B cell (primary cell): ENCODE results near the gene MSH6. TPM values are rescaled to one million over a fixed set of nuclear protein-coding genes. Genes with fewer than 3 reads are reported as not detected.
A peak's percentile ranks its signal among the peaks of the same experiment; 100 is the strongest.

Source experiments
- ATAC-seq: fragments of 200-7000 bp; cut with Tn5 transposase; one replicate; pipeline ENCODE4 v1.10.0; 2021; ENCODE audit warnings: low read depth, mild to moderate bottlenecking, moderate number of reproducible peaks, moderate library complexity
- CTCF ChIA-PET: fragments of 350-600 bp; sonication (Branson Sonifier 250); formaldehyde crosslinking; loops from one replicate; lab custom pipeline; 2021; ENCODE audit warnings: antibody characterized with exemption, inconsistent platforms; lab: Charles Lee
- POLR2A ChIA-PET: fragments of 350-600 bp; sonication (Branson Sonifier 250); formaldehyde crosslinking; loops from one replicate; lab custom pipeline; 2021; ENCODE audit warnings: antibody characterized with exemption; lab: Charles Lee
- DNase-seq: peaks from one replicate; pipeline ENCODE4 v3.0.0; 2013
- H2AFZ ChIP-seq: 2 replicates; pipeline ENCODE4 v1.6.1; 2012; ENCODE audit warnings: mild to moderate bottlenecking, low read depth, low read length; ENCODE audit not compliant: insufficient read depth, poor library complexity, severe bottlenecking
- H3K27ac ChIP-seq, 2 donors: 1 replicate in 1 of 2; 2 replicates in 1 of 2; pipeline ENCODE4 v1.5.1; 2012 to 2013; ENCODE audit warnings: low read length in 2 of 2, mild to moderate bottlenecking in 2 of 2, moderate library complexity in 1 of 2
- H3K27me3 ChIP-seq, 4 experiments: fragments of 200-600 bp in 1 of 4; sonication (generic) in 1 of 4; replicated peaks in 1 of 4; 1 replicate in 2 of 4; 2 replicates in 2 of 4; pipeline versions ENCODE4 v1.6.1 to v1.7.0; 2013 to 2016; ENCODE audit warnings: low read length in 3 of 4, mild to moderate bottlenecking in 2 of 4, mixed read lengths in 1 of 4, moderate library complexity in 1 of 4; ENCODE audit not compliant: insufficient read depth in 4 of 4, control insufficient read depth in 3 of 4; ENCODE audit errors: control extremely low read depth in 1 of 4
- H3K36me3 ChIP-seq, 2 experiments: replicated peaks in 1 of 2; 1 replicate in 1 of 2; 2 replicates in 1 of 2; pipeline versions ENCODE4 v1.6.1 to v1.7.1; 2013; ENCODE audit warnings: low read length in 1 of 2; ENCODE audit not compliant: insufficient read depth in 2 of 2, control insufficient read depth in 1 of 2; ENCODE audit errors: control extremely low read depth in 1 of 2, extremely low read depth in 1 of 2
- H3K4me1 ChIP-seq, 2 donors: fragments of 200-600 bp in 1 of 2; sonication (generic) in 1 of 2; 1 replicate in 1 of 2; 2 replicates in 1 of 2; pipeline versions ENCODE4 v1.5.1 to v1.6.1; 2013 to 2017; ENCODE audit warnings: low read length in 2 of 2; ENCODE audit not compliant: control insufficient read depth in 2 of 2, insufficient read depth in 2 of 2
- H3K4me2 ChIP-seq: replicated peaks from 2 replicates; pipeline ENCODE3; 2012; ENCODE audit warnings: mild to moderate bottlenecking, low read depth, low read length; ENCODE audit not compliant: poor library complexity, severe bottlenecking
- H3K4me3 ChIP-seq, 5 experiments: fragments of 200-600 bp in 1 of 5; sonication (generic) in 1 of 5; 1 replicate in 3 of 5; 2 replicates in 2 of 5; pipeline versions ENCODE4 v1.5.1 to v1.7.0; 2011 to 2016; ENCODE audit warnings: low read length in 4 of 5, mild to moderate bottlenecking in 4 of 5, low read depth in 2 of 5, control low read depth in 1 of 5, moderate library complexity in 1 of 5; ENCODE audit not compliant: insufficient read depth in 1 of 5; ENCODE audit errors: control extremely low read depth in 1 of 5, extremely low read depth in 1 of 5
- H3K79me2 ChIP-seq: fragments of 200-600 bp; sonication (generic); one replicate; pipeline ENCODE4 v1.6.0; 2016; ENCODE audit warnings: low read length; ENCODE audit not compliant: control insufficient read depth, insufficient read depth
- H3K9ac ChIP-seq: fragments of 200-600 bp; sonication (generic); 2 replicates; pipeline ENCODE4 v1.6.1; 2017; ENCODE audit warnings: mild to moderate bottlenecking, low read length, moderate library complexity
- H3K9me3 ChIP-seq, 3 donors: one replicate each; pipeline versions ENCODE4 v1.6.1 to v1.7.1; 2013; ENCODE audit warnings: low read length in 2 of 3; ENCODE audit not compliant: control insufficient read depth in 2 of 3, insufficient read depth in 1 of 3; ENCODE audit errors: control extremely low read depth in 1 of 3
- H4K20me1 ChIP-seq: 2 replicates; pipeline ENCODE4 v1.6.0; 2012; ENCODE audit warnings: mild to moderate bottlenecking, low read length; ENCODE audit not compliant: insufficient read depth, control insufficient read depth, poor library complexity, severe bottlenecking
- H3K27ac Mint-ChIP-seq: one replicate; pipeline ENCODE4 v1.8.0; 2021; ENCODE audit warnings: mixed read lengths
- H3K27me3 Mint-ChIP-seq: one replicate; pipeline ENCODE4 v1.8.0; 2021; ENCODE audit warnings: mixed read lengths
- H3K4me1 Mint-ChIP-seq: one replicate; pipeline ENCODE4 v1.8.0; 2021; ENCODE audit warnings: mixed read lengths
- H3K4me3 Mint-ChIP-seq: one replicate; pipeline ENCODE4 v1.8.0; 2021; ENCODE audit warnings: mixed read lengths
- H3K9me3 Mint-ChIP-seq: one replicate; pipeline ENCODE4 v1.8.0; 2022; ENCODE audit warnings: mixed read lengths; ENCODE audit not compliant: insufficient read depth
- CTCF ChIP-seq: fragments of 200-600 bp; IDR thresholded peaks from one replicate; pipeline ENCODE4 v1.8.0; 2022; ENCODE audit warnings: antibody characterized with exemption, mild to moderate bottlenecking
- EZH2 ChIP-seq: IDR thresholded peaks from 2 replicates; pipeline ENCODE4 v1.6.1; 2012; ENCODE audit warnings: borderline replicate concordance, low read depth, mild to moderate bottlenecking, moderate library complexity, low read length; ENCODE audit not compliant: insufficient read depth, poor library complexity, severe bottlenecking
- WGBS: methylation state at CpG from one replicate; pipeline ENCODE4 v1.1.5; 2013; ENCODE audit warnings: missing lambda C conversion rate; ENCODE audit not compliant: insufficient coverage; 5-methylcytosine and 5-hydroxymethylcytosine counted together
- intact Hi-C: fragments of 100-400 bp; cut with micrococcal nuclease; formaldehyde crosslinking; loops from one replicate; pipeline ENCODE4 v1.10.0; 2022
- polyA plus RNA-seq: library from polyadenylated mRNA; depleted of rRNA; stranded (reverse); fragments of >200 nt; gene quantifications from 2 replicates; pipeline ENCODE4 v1.2.3, GENCODE V29; 2012
- total RNA-seq, 2 donors: library from RNA; stranded (reverse); fragments of 120-200 nt in 1 of 2; gene quantifications; 1 replicate in 1 of 2; 2 replicates in 1 of 2; pipeline versions ENCODE4 v1.2.3 to v1.2.4, GENCODE V29; 2013 to 2022

The MSH6 gene
- total and polyA plus RNA-seq, 2 donors (not counting 1 experiment from before 2014, with no cell fraction given): 6.8 to 43.9 TPM

DNA sequence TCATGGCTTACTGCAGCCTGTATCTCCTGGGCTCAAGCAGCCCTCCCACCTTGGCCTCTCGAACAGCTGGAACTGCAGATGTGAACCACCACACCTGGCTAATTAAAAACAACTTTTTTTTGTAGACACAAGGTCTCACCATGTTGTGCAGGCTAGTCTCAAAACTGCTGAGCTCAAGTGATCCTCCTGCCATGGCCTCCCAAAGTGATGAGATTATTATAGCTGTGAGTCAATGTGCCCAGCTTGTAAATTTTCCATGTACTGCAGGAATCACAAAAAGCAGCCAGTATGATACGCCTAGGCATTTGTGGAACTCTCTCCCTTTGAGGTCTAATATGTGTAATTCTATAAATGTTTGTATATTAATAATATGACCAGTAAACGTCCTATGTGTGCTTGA lies 59.9 kb downstream of the MSH6 start:
- Histone ChIP-seq H3K4me3 (no peak overlapping the region), H3K79me2 (peaks cover 80% of the 10 kb centered on the region), H3K27ac (no peak overlapping the region), H4K20me1 (peaks cover 59% of the 10 kb centered on the region), H3K4me2 (no peak overlapping the region), H3K9me3 (no peaks in the 10 kb centered on the region), H3K36me3 (peaks cover 5 to 29% of the 10 kb centered on the region in 2 experiments), H3K4me1 (peaks cover 4 to 5% of the 10 kb centered on the region in 2 donors), H2AFZ (no peak overlapping the region), H3K9ac (no peak overlapping the region), H3K27me3 (no peaks in the 10 kb centered on the region)
- ATAC-seq (no peak), DNase-seq (no peak)
- Mint-ChIP-seq H3K27ac (no peak overlapping the region), H3K9me3 (no peaks in the 10 kb centered on the region), H3K27me3 (no peaks in the 10 kb centered on the region), H3K4me3 (no peak overlapping the region), H3K4me1 (peaks cover 26% of the 10 kb centered on the region)
- ChIA-PET POLR2A (no interaction called here), CTCF (interaction anchor here (0.6 to 1.6 kb wide), 5 partner anchors 15 to 513 kb away, joined by 3 to 5 read pairs (median 3); no protein-coding TSS in a partner anchor)
- intact Hi-C loops: no loop called here
- no CpG with 5 or more reads among the region's 3 CpGs for WGBS
- no peak for TF ChIP-seq EZH2
- no peak for TF ChIP-seq CTCF

- no peaks in the 10 kb centered on the region for H3K9me3 ChIP-seq
- peaks cover 59% of the 10 kb centered on the region for H4K20me1 ChIP-seq
- ChIA-PET POLR2A (no interaction called here), CTCF (interaction anchor here (0.7 to 1.6 kb wide), 2 partner anchors 14 to 45 kb away, joined by 3 to 5 read pairs; no protein-coding TSS in a partner anchor)
- Mint-ChIP-seq H3K27ac (no peak overlapping the region), H3K27me3 (no peaks in the 10 kb centered on the region), H3K9me3 (no peaks in the 10 kb centered on the region), H3K4me3 (no peak overlapping the region), H3K4me1 (peaks cover 29% of the 10 kb centered on the region)
- DNase-seq (no peak), ATAC-seq (no peak)
- no peak overlapping the region for H2AFZ ChIP-seq
- H3K4me2 ChIP-seq: no peak overlapping the region
- no peak overlapping the region for H3K9ac ChIP-seq
- H3K27ac ChIP-seq: peak overlapping the region in 1 of 2 donors; percentile 24
- H3K27me3 ChIP-seq: no peaks in the 10 kb centered on the region
- H3K36me3 ChIP-seq: peaks cover 5 to 23% of the 10 kb centered on the region in 2 experiments
- peaks cover 86% of the 10 kb centered on the region for H3K79me2 ChIP-seq
- no peak overlapping the region for H3K4me3 ChIP-seq
- intact Hi-C loops: no loop called here
- TF ChIP-seq CTCF (no peak), EZH2 (no peak)
- H3K4me1 ChIP-seq: peaks cover 4 to 5% of the 10 kb centered on the region in 2 donors
- 100% methylated on average over 1 of the region's 1 CpG for WGBS
Observed at GRCh38 chr2:47843407-47843806, 60.5 kb downstream of the MSH6 start.
